Uterine smooth muscle cell (primary cell): ENCODE measurements around the gene ARMCX5. TPM values are rescaled to one million over a fixed set of nuclear protein-coding genes. Genes with fewer than 3 reads are reported as not detected.

Experiments
- total RNA-seq: library from RNA; depleted of rRNA; stranded (reverse); fragments of >200 nt; gene quantifications from 2 replicates; pipeline ENCODE4 v1.2.3, GENCODE V29; 2014

ARMCX5 gene
- total RNA-seq = 17.0 and 18.6 TPM in 2 replicates

GRCh38 chrX:102599084-102599950, at the start of gene ARMCX5:
Gene ARMCX5 (plus strand): TSS chrX:102599515. CDS start chrX:102602142, 2,627 bp downstream.

GRCh38 chrX:102651242-102652011, 52.1 kb downstream of the ARMCX5 start, which contains the start of gene GPRASP1:
Gene GPRASP1 (plus strand): TSS chrX:102651483. CDS start chrX:102653914, 2,431 bp downstream.

Other genes starting within 250 kb of the ARMCX5 start
- gene NXF2B, start 159.5 kb upstream of the ARMCX5 start, total RNA-seq = not detected in 2 replicates
- gene TCP11X2, start 127.7 kb upstream of the ARMCX5 start, total RNA-seq = not detected in 2 replicates
- gene TMSB15A, start 82.8 kb upstream of the ARMCX5 start, total RNA-seq = 3.2 and 8.7 TPM in 2 replicates
- 4.1 and 8.6 TPM in 2 replicates for gene GPRASP1, start 52.0 kb downstream of the ARMCX5 start, total RNA-seq
- gene GPRASP2, start 112.9 kb downstream of the ARMCX5 start, total RNA-seq = 41.1 and 42.2 TPM in 2 replicates
- gene GPRASP3, start 121.2 kb downstream of the ARMCX5 start, total RNA-seq = 8.6 and 12.0 TPM in 2 replicates